PFSK-1 (cell line): ENCODE measurements around the gene ZNF319.

Source experiments
- FOXP2 ChIP-seq: optimal IDR thresholded peaks from 2 replicates; pipeline ENCODE3; 2011; ENCODE audit warnings: borderline replicate concordance, control low read depth, inconsistent platforms; ENCODE audit not compliant: insufficient read depth; ENCODE audit errors: extremely low read length, extremely low read depth
- POLR2AphosphoS5 ChIP-seq: IDR thresholded peaks from 2 replicates; pipeline ENCODE4 v1.6.1; 2012; ENCODE audit warnings: low read depth, mild to moderate bottlenecking, control low read depth, low read length, moderate library complexity
- SIN3A ChIP-seq: IDR thresholded peaks from 2 replicates; pipeline ENCODE4 v1.6.1; 2012; ENCODE audit warnings: mild to moderate bottlenecking, low read length, moderate library complexity, borderline replicate concordance; ENCODE audit not compliant: insufficient read depth
- TAF1 ChIP-seq: IDR thresholded peaks from 2 replicates; pipeline ENCODE4 v1.6.1; 2012; ENCODE audit warnings: low read length, control low read depth, borderline replicate concordance; ENCODE audit not compliant: insufficient read depth
- TF ChIP-seq, protein P1 (sequence below), 2 experiments: IDR thresholded peaks; 2 replicates each; pipeline versions ENCODE4 v1.6.1 to v1.8.0; 2011 to 2012; ENCODE audit warnings: low read depth in 2 of 2, low read length in 2 of 2, control low read depth in 1 of 2, inconsistent platforms in 1 of 2, mild to moderate bottlenecking in 1 of 2, moderate library complexity in 1 of 2; ENCODE audit not compliant: insufficient read depth in 1 of 2

DNA sequence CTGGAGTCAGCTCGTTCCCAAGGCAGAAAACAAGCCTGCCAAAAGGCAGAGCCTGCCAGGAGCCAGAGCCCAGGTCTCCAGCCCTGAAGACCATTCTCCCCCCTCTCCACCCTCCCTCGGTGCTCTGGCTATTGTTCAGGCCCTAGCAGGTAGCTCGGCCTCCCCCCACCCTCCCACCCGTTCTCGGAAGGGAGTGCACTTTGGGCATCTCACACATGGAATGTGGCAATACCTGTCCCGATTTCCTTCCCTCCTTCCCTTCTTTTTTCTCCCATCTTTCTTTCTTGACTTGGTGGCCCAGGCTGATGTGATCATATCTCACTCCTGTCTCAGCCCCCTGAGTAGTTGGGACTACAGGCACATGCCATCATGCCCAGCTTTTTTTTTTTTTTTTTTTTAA is 41.9 kb downstream of the ZNF319 start:
- TF ChIP-seq POLR2AphosphoS5 (no peak), SIN3A (no peak), FOXP2 (no peak), TAF1 (no peak)
- TF ChIP-seq, protein P1, sequence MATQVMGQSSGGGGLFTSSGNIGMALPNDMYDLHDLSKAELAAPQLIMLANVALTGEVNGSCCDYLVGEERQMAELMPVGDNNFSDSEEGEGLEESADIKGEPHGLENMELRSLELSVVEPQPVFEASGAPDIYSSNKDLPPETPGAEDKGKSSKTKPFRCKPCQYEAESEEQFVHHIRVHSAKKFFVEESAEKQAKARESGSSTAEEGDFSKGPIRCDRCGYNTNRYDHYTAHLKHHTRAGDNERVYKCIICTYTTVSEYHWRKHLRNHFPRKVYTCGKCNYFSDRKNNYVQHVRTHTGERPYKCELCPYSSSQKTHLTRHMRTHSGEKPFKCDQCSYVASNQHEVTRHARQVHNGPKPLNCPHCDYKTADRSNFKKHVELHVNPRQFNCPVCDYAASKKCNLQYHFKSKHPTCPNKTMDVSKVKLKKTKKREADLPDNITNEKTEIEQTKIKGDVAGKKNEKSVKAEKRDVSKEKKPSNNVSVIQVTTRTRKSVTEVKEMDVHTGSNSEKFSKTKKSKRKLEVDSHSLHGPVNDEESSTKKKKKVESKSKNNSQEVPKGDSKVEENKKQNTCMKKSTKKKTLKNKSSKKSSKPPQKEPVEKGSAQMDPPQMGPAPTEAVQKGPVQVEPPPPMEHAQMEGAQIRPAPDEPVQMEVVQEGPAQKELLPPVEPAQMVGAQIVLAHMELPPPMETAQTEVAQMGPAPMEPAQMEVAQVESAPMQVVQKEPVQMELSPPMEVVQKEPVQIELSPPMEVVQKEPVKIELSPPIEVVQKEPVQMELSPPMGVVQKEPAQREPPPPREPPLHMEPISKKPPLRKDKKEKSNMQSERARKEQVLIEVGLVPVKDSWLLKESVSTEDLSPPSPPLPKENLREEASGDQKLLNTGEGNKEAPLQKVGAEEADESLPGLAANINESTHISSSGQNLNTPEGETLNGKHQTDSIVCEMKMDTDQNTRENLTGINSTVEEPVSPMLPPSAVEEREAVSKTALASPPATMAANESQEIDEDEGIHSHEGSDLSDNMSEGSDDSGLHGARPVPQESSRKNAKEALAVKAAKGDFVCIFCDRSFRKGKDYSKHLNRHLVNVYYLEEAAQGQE (IDR thresholded peaks at IDR 0.05; ENCODE audit: insufficient read depth in 1 of 2, low read depth in 2 of 2, low read length in 2 of 2): no peak
